Stimulated activated CD8-positive, alpha-beta memory T cell treated with anti-CD3 and anti-CD28 coated beads, Interleukin-7, amount 100 ng/mL, for 24 hours (primary cell): Measurements from ENCODE around the gene DIPK1C.

Experiments
- DNase-seq: peaks from one replicate; pipeline ENCODE4 v3.0.0-alpha.2; 2020; ENCODE audit warnings: low read depth

The DIPK1C gene

GRCh38 chr18:74388227-74388626, 68.9 kb downstream of the DIPK1C start:
- DNase-seq, result no peak

- no peak for DNase-seq
These were observed 69.7 kb downstream of the DIPK1C start for GRCh38 chr18:74387383-74387782.
